ENCODE measurements around the gene BCL2L2. TPM values are rescaled to one million over a fixed set of nuclear protein-coding genes. Genes with fewer than 3 reads are reported as not detected.

Gene BCL2L2
- total and polyA plus RNA-seq, 10 of the 15 experiments (the other 5 are each of a cell fraction or from before 2014, with no cell fraction given) = 1.4 to 14.7 (median 7.1) TPM

DNA sequence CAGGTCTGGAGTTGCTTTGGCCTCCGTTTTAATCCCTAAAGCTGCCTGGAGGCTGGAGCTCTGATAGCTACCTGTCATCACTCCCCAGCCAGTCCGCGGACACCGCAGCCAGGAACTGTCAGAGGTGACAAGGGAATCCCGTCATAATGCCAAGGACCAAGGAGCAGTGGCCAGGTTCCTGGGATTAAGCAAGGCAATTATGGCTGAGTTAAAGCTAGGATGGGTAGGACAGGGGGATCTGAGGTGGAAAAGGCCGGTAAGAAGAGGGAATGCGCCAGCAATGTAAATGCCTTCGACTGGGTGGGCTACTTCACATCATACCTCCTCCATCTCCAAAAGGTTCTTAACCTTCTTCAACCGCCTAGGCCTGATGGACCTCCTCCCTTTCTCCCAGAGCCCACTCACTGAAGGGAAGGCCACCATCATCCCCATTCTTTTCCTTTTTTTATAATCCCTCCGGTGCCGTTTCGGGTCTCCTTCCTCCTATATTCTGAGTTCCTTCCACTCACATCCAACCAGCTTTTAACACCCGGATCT lies 5.9 kb upstream of the BCL2L2 start (continued):
- TF ChIP-seq, protein P1, sequence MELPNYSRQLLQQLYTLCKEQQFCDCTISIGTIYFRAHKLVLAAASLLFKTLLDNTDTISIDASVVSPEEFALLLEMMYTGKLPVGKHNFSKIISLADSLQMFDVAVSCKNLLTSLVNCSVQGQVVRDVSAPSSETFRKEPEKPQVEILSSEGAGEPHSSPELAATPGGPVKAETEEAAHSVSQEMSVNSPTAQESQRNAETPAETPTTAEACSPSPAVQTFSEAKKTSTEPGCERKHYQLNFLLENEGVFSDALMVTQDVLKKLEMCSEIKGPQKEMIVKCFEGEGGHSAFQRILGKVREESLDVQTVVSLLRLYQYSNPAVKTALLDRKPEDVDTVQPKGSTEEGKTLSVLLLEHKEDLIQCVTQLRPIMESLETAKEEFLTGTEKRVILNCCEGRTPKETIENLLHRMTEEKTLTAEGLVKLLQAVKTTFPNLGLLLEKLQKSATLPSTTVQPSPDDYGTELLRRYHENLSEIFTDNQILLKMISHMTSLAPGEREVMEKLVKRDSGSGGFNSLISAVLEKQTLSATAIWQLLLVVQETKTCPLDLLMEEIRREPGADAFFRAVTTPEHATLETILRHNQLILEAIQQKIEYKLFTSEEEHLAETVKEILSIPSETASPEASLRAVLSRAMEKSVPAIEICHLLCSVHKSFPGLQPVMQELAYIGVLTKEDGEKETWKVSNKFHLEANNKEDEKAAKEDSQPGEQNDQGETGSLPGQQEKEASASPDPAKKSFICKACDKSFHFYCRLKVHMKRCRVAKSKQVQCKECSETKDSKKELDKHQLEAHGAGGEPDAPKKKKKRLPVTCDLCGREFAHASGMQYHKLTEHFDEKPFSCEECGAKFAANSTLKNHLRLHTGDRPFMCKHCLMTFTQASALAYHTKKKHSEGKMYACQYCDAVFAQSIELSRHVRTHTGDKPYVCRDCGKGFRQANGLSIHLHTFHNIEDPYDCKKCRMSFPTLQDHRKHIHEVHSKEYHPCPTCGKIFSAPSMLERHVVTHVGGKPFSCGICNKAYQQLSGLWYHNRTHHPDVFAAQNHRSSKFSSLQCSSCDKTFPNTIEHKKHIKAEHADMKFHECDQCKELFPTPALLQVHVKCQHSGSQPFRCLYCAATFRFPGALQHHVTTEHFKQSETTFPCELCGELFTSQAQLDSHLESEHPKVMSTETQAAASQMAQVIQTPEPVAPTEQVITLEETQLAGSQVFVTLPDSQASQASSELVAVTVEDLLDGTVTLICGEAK (IDR thresholded peaks at IDR 0.05; ENCODE audit: borderline replicate concordance) = peak; percentile 22; the same call in 1 of the 2 replicates
- TF ChIP-seq, protein P2, sequence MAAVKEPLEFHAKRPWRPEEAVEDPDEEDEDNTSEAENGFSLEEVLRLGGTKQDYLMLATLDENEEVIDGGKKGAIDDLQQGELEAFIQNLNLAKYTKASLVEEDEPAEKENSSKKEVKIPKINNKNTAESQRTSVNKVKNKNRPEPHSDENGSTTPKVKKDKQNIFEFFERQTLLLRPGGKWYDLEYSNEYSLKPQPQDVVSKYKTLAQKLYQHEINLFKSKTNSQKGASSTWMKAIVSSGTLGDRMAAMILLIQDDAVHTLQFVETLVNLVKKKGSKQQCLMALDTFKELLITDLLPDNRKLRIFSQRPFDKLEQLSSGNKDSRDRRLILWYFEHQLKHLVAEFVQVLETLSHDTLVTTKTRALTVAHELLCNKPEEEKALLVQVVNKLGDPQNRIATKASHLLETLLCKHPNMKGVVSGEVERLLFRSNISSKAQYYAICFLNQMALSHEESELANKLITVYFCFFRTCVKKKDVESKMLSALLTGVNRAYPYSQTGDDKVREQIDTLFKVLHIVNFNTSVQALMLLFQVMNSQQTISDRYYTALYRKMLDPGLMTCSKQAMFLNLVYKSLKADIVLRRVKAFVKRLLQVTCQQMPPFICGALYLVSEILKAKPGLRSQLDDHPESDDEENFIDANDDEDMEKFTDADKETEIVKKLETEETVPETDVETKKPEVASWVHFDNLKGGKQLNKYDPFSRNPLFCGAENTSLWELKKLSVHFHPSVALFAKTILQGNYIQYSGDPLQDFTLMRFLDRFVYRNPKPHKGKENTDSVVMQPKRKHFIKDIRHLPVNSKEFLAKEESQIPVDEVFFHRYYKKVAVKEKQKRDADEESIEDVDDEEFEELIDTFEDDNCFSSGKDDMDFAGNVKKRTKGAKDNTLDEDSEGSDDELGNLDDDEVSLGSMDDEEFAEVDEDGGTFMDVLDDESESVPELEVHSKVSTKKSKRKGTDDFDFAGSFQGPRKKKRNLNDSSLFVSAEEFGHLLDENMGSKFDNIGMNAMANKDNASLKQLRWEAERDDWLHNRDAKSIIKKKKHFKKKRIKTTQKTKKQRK (IDR thresholded peaks at IDR 0.05; ENCODE audit: low read depth, low read length) = no peak
- TF ChIP-seq NBN (IDR thresholded peaks at IDR 0.05) (0 out of 2 replicates have a peak, but pooled peaks have one; percentile 16), CBFB (IDR thresholded peaks at IDR 0.05; ENCODE audit: low read depth) (no peak), POLR2AphosphoS5 (IDR thresholded peaks at IDR 0.05; ENCODE audit: low read length) (no peak), FOS (IDR thresholded peaks at IDR 0.05; ENCODE audit: borderline replicate concordance, extremely low read depth, insufficient read length) (no peak), STAT3 (IDR thresholded peaks at IDR 0.05; ENCODE audit: low read depth, low read length) (no peak), ZNF24 (IDR thresholded peaks at IDR 0.05) (no peak), NR2F1 (conservative IDR thresholded peaks at IDR 0.05) (no peak)
- TF ChIP-seq, protein P3, sequence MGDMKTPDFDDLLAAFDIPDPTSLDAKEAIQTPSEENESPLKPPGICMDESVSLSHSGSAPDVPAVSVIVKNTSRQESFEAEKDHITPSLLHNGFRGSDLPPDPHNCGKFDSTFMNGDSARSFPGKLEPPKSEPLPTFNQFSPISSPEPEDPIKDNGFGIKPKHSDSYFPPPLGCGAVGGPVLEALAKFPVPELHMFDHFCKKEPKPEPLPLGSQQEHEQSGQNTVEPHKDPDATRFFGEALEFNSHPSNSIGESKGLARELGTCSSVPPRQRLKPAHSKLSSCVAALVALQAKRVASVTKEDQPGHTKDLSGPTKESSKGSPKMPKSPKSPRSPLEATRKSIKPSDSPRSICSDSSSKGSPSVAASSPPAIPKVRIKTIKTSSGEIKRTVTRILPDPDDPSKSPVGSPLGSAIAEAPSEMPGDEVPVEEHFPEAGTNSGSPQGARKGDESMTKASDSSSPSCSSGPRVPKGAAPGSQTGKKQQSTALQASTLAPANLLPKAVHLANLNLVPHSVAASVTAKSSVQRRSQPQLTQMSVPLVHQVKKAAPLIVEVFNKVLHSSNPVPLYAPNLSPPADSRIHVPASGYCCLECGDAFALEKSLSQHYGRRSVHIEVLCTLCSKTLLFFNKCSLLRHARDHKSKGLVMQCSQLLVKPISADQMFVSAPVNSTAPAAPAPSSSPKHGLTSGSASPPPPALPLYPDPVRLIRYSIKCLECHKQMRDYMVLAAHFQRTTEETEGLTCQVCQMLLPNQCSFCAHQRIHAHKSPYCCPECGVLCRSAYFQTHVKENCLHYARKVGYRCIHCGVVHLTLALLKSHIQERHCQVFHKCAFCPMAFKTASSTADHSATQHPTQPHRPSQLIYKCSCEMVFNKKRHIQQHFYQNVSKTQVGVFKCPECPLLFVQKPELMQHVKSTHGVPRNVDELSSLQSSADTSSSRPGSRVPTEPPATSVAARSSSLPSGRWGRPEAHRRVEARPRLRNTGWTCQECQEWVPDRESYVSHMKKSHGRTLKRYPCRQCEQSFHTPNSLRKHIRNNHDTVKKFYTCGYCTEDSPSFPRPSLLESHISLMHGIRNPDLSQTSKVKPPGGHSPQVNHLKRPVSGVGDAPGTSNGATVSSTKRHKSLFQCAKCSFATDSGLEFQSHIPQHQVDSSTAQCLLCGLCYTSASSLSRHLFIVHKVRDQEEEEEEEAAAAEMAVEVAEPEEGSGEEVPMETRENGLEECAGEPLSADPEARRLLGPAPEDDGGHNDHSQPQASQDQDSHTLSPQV (IDR thresholded peaks at IDR 0.05) = no peak

All from GM12878 (cell line).